SJCRH30 (cell line): Measurements from ENCODE around the gene TPM2. TPM values are rescaled to one million over a fixed set of nuclear protein-coding genes. Genes with fewer than 3 reads are reported as not detected.

Experiments
- DNase-seq, 2 experiments: peaks; one replicate each; pipeline ENCODE4 v3.0.0-alpha.2; 2015 to 2020
- H3K27ac ChIP-seq: fragments of 250-450 bp; sonication (Bioruptor Pico); 2 replicates; pipeline ENCODE4 v1.5.1; 2020; ENCODE audit warnings: mild to moderate bottlenecking, moderate library complexity
- H3K27me3 ChIP-seq: fragments of 250-450 bp; sonication (Bioruptor Pico); 2 replicates; pipeline ENCODE4 v1.5.1; 2020; ENCODE audit warnings: mild to moderate bottlenecking, moderate library complexity
- H3K36me3 ChIP-seq: fragments of 250-450 bp; sonication (Bioruptor Pico); 2 replicates; pipeline ENCODE4 v1.5.1; 2020; ENCODE audit warnings: mild to moderate bottlenecking, moderate library complexity
- H3K4me1 ChIP-seq: fragments of 250-450 bp; sonication (Bioruptor Pico); 2 replicates; pipeline ENCODE4 v1.5.1; 2020; ENCODE audit warnings: mild to moderate bottlenecking, moderate library complexity
- H3K4me3 ChIP-seq: fragments of 250-450 bp; sonication (Bioruptor Pico); 2 replicates; pipeline ENCODE4 v1.5.1; 2020; ENCODE audit warnings: mild to moderate bottlenecking, moderate library complexity
- H3K9me3 ChIP-seq: fragments of 250-450 bp; sonication (Bioruptor Pico); replicated peaks from 2 replicates; pipeline ENCODE4 v1.5.1; 2020; ENCODE audit warnings: mild to moderate bottlenecking, moderate library complexity
- total RNA-seq: library from RNA; depleted of rRNA; stranded (reverse); fragments of >200 nt; shearing (Covaris generic); gene quantifications from 2 replicates; pipeline ENCODE4 v1.2.3, GENCODE V29; 2014

The TPM2 gene
- total RNA-seq, 1 experiment from 2014 or later = 459 TPM

- H3K36me3 ChIP-seq = peaks cover 25% of the 10 kb centered on the region; the same call in 1 of the 2 replicates
- no peaks in the 10 kb centered on the region for H3K27me3 ChIP-seq
- H3K9me3 ChIP-seq = no peaks in the 10 kb centered on the region
- DNase-seq = no peak
- no peak overlapping the region for H3K27ac ChIP-seq
- no peak overlapping the region for H3K4me3 ChIP-seq
- peaks cover 20% of the 10 kb centered on the region for H3K4me1 ChIP-seq
These were observed 38.6 kb upstream of the TPM2 start for GRCh38 chr9:35728041-35728971.

GRCh38 chr9:35727676-35728040, 37.9 kb upstream of the TPM2 start:
- Histone ChIP-seq H3K4me3 (no peak overlapping the region), H3K9me3 (no peaks in the 10 kb centered on the region), H3K4me1 (peaks cover 18% of the 10 kb centered on the region), H3K27ac (no peak overlapping the region), H3K27me3 (no peaks in the 10 kb centered on the region), H3K36me3 (peaks cover 27% of the 10 kb centered on the region; the same call in 1 of the 2 replicates)
- no peak for DNase-seq

DNA sequence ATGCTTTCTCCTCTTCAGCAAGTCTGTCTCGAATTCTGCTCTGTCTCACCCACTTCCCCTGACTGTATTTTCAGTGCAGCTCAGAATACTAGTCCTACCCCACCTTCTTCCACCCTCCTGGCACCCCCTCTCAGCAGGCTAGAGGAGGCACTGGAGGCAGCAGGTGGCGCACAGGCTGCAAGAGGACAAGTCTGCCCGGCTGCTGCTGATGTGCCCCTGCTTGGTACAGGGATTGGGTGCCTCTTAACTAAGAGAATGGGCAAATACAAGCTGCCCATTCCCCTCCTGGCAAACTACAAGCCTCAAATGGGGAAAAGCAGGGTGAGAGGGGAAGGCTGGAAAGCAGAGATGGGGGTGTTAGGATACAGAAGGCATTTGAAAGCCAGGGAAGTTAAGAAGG, 37.2 kb upstream of the TPM2 start:
- H3K4me3 ChIP-seq = no peak overlapping the region
- no peak for DNase-seq

DNA sequence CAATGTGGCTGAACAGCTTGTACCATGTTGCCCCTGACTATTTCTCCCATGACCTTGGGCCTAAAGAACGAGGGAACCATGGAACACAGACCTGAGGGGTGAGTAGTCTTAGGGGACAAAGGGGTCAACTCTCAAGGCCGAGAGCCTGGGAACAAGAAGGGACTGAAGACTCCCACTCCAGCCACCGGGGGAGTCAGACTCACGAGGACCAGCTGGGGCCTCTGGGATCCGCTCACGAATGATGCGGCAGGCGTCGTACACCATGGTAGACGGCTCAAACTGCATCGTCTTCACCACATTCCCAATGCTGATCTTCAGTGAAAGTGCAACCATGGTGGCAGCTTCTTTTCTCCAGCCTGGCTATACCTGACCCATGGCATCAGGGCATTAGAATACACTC, 35.6 kb upstream of the TPM2 start:
- H3K9me3 ChIP-seq = no peaks in the 10 kb centered on the region
- DNase-seq = no peak
- H3K4me1 ChIP-seq = peaks cover 11% of the 10 kb centered on the region
- peaks cover 46% of the 10 kb centered on the region for H3K36me3 ChIP-seq
- no peak overlapping the region for H3K4me3 ChIP-seq
- no peaks in the 10 kb centered on the region for H3K27me3 ChIP-seq
- H3K27ac ChIP-seq = no peak overlapping the region

More for the DNA sequence above, 37.2 kb upstream of the TPM2 start:
- Histone ChIP-seq H3K9me3 (no peaks in the 10 kb centered on the region), H3K27me3 (no peaks in the 10 kb centered on the region), H3K36me3 (peaks cover 32% of the 10 kb centered on the region), H3K27ac (no peak overlapping the region), H3K4me1 (peaks cover 18% of the 10 kb centered on the region)

GRCh38 chr9:35723908-35724307, 34.2 kb upstream of the TPM2 start:
- DNase-seq = no peak
- H3K4me1 ChIP-seq = peaks cover 3% of the 10 kb centered on the region; the same call in 1 of the 2 replicates
- no peak overlapping the region for H3K4me3 ChIP-seq
- H3K36me3 ChIP-seq = peaks cover 52% of the 10 kb centered on the region
- H3K27me3 ChIP-seq = no peaks in the 10 kb centered on the region
- H3K27ac ChIP-seq = no peak overlapping the region
- H3K9me3 ChIP-seq = no peaks in the 10 kb centered on the region

DNA sequence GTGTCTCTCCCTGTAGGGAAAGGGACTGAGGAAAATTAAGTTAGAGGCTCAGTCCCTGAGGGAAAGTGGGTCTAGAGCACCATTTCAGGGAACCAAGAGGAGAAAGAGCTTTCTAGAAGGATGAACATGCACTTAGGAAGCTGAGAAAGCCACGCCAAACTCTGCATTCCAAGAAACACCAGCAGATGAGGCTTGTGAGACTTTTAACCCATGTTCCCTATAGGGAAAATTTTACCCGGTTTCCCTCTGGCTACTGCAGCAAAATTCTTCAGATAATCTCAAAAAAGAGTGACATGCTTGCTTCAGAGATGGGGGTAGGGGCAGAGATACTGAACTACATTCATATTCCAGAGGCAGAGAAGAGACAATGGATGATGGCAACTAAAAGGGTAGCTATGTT, 33.7 kb upstream of the TPM2 start:
- no peak for DNase-seq
- Histone ChIP-seq H3K27me3 (no peaks in the 10 kb centered on the region), H3K4me1 (peaks cover 1% of the 10 kb centered on the region; the same call in 1 of the 2 replicates), H3K4me3 (no peak overlapping the region), H3K27ac (no peak overlapping the region), H3K36me3 (peaks cover 50% of the 10 kb centered on the region), H3K9me3 (no peaks in the 10 kb centered on the region)

DNA sequence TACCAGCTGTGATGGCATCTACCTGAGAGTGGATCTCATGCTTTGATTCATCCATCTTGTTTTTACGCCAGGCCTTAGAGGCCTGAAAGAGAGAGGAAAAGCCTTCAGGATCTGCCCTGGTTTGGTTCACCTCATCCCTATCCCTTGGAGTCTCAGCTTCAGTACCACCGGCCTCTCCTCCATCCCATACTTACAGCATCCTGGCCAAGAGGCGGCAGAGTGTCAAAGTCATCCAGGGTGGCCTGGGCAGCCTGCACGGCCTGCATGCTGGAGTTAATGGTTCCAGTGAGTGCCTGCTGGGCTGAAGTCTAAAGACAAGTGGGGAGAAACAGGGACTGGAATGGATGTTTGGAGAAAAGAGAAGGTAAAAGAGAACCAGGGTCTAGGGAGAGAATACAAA, 29.8 kb upstream of the TPM2 start:
- no peaks in the 10 kb centered on the region for H3K27me3 ChIP-seq
- H3K4me1 ChIP-seq = no peaks in the 10 kb centered on the region
- no peak overlapping the region for H3K27ac ChIP-seq
- H3K36me3 ChIP-seq = peaks cover 57% of the 10 kb centered on the region
- no peak overlapping the region for H3K4me3 ChIP-seq
- DNase-seq = no peak
- no peaks in the 10 kb centered on the region for H3K9me3 ChIP-seq

GRCh38 chr9:35718721-35719511, 29.2 kb upstream of the TPM2 start:
- no peak overlapping the region for H3K27ac ChIP-seq
- DNase-seq = no peak
- no peak overlapping the region for H3K4me3 ChIP-seq
- H3K4me1 ChIP-seq = no peaks in the 10 kb centered on the region
- peaks cover 57% of the 10 kb centered on the region for H3K36me3 ChIP-seq
- H3K9me3 ChIP-seq = no peaks in the 10 kb centered on the region
- no peaks in the 10 kb centered on the region for H3K27me3 ChIP-seq

DNA sequence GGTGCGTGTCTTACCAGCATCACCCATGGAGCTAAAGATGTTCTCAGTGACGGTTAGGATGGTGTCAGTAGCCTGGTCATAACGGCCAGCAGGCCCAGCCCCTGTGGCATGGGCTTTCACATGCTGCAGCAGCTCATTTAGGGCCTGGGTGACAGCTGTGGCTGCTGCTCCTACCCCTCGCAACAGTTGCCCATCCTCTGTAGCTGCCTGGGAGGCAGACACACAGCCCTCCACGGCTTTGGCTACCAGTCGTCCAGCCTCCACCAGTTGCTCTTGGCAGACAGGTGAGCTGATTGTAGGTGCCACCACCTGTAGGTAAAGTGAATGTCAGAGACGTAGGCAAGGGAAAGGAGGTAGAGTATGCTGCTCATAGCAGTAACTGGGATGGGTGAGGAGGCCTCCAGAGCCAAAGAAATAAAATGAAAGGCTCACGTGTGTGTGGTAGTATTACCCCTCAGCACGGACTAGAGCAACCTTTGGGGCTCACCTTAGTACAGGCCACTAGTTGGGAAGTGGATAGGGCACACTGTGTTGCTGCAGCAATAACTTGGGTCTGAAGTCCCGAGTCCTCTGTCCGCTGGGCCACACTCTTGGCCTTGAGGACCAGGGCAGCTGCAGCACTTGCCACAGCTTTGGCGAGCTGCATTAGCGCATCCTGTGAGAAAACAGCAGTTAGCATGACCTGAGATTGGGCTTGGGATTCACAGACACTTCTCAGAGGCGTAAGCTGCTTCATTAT, 27.6 kb upstream of the TPM2 start:
- Histone ChIP-seq H3K9me3 (no peaks in the 10 kb centered on the region), H3K27ac (no peak overlapping the region), H3K27me3 (no peaks in the 10 kb centered on the region), H3K4me1 (no peaks in the 10 kb centered on the region), H3K4me3 (no peak overlapping the region), H3K36me3 (peaks cover 58% of the 10 kb centered on the region)
- DNase-seq = no peak

DNA sequence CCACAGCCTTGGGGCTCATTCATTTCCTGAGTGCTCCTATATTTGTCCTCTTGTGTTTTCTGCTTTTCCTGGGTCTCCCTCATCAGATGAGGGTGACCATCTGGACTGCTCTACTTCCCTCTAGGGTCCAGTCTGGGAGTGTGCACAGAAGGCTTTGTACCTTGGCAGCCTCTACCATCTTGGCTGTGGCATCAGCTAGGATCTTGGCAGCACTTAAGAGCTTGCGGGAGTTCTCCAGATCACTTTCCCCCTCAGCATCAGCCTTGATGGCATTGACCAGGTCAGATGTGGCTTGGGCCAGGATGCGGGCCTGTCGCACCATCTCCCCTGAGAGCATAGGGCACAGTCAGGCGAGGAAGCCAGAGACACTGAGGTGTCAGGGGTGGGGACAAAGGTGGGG, 26.5 kb upstream of the TPM2 start:
- DNase-seq = no peak
- H3K36me3 ChIP-seq = peaks cover 55% of the 10 kb centered on the region

DNA sequence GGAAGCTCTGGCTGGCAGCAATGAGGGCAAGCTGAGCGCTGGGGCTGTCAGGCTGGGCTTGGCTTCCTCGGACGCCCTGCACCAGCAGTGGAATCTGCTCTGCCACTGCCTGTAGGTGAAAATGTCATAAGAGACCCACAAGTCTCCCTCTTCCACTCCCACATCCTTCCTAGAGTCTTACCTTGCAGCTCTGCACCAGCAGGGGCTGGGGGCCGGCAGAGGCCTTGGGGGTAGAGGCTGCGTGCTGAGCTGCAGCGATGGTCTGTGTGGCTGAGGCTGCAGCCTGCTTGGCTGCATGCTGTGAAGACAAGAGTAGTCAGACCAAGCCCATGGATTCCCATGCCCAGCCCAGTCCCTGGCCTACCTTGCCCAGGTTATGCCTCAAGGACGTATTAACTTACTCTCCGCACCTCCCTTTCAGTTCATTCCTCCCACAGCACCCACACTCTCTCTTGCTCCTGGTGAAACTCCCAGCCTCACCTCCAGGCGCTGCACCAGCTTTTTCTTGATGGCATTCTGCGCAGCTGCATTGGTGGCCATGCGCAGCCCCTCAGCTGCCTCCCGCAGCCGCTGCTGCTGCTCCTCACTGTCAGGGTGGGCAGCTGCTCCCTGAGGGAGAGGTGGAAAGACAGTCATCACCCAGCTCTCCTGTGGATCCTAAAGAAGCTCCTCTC, 25.0 kb upstream of the TPM2 start:
- peaks cover 55% of the 10 kb centered on the region for H3K36me3 ChIP-seq
- H3K27ac ChIP-seq = no peak overlapping the region
- H3K9me3 ChIP-seq = no peaks in the 10 kb centered on the region
- no peak overlapping the region for H3K4me3 ChIP-seq
- no peak for DNase-seq
- no peaks in the 10 kb centered on the region for H3K27me3 ChIP-seq
- H3K4me1 ChIP-seq = no peaks in the 10 kb centered on the region

More for the DNA sequence above, 26.5 kb upstream of the TPM2 start:
- Histone ChIP-seq H3K4me1 (no peaks in the 10 kb centered on the region), H3K27me3 (no peaks in the 10 kb centered on the region), H3K27ac (no peak overlapping the region), H3K9me3 (no peaks in the 10 kb centered on the region), H3K4me3 (no peak overlapping the region)

DNA sequence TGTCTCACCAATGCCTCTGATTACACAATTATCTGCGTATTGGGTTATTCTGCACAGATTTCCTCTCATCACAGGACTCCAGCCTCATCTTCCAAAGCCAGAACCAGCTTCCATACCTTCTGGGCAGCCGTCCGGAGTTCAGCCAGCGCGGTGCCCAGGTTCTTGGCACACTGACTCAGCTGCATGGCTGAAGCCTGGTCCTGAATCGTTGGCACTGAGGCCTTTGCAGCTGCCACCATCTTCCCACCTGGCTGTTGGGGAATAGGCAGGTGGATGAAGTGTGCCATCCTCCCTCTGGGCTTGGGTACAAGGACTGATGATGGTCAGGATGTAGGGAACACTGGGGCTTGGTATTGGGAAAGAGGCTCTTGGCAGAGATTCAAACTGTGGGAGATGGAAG, 24.4 kb upstream of the TPM2 start:
- Histone ChIP-seq H3K27ac (no peak overlapping the region), H3K9me3 (no peaks in the 10 kb centered on the region), H3K27me3 (no peaks in the 10 kb centered on the region), H3K4me1 (no peaks in the 10 kb centered on the region), H3K4me3 (no peak overlapping the region), H3K36me3 (peaks cover 53% of the 10 kb centered on the region)
- DNase-seq = no peak

DNA sequence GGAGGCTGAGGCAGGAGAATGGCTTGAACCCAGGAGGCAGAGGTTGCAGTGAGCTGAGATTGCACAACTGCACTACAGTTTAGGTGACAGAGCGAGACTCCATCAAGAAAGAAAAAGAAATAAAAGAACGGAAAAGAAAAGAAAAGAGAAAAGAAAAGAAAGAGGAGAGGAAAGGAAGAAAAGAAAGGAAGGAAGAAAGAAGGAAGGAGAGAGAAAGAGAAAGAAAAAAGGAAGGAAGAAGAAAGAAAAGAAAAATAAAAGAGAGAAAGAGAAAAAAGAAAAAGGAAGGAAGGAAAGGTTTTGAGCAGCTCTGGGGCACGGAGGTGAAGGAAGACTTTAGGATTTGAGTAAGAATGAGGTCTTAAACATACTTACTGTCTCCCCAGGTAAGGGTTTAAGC, 23.9 kb upstream of the TPM2 start:
- Histone ChIP-seq H3K9me3 (no peaks in the 10 kb centered on the region), H3K27ac (no peak overlapping the region), H3K36me3 (peaks cover 57% of the 10 kb centered on the region), H3K27me3 (no peaks in the 10 kb centered on the region), H3K4me3 (no peak overlapping the region), H3K4me1 (no peaks in the 10 kb centered on the region)
- no peak for DNase-seq

- Histone ChIP-seq H3K4me1 (no peaks in the 10 kb centered on the region), H3K4me3 (no peak overlapping the region)
- no peak for DNase-seq
These were observed 23.2 kb upstream of the TPM2 start for GRCh38 chr9:35712762-35713400.

More at GRCh38 chr9:35712762-35713400, 23.2 kb upstream of the TPM2 start:
- no peak overlapping the region for H3K27ac ChIP-seq
- peaks cover 58% of the 10 kb centered on the region for H3K36me3 ChIP-seq
- H3K27me3 ChIP-seq = no peaks in the 10 kb centered on the region
- H3K9me3 ChIP-seq = no peaks in the 10 kb centered on the region
